Kidney (tissue), 14 donors: ENCODE measurements around the gene ACTL7A. TPM values are rescaled to one million over a fixed set of nuclear protein-coding genes. Genes with fewer than 3 reads are reported as not detected.
"Not testable (repeated sequence)": the region's sequence is repeated elsewhere in the genome, so short reads cannot be mapped to it uniquely, and the experiment has no call there.

Experiments used
- DNase-seq, 5 donors: peaks; one replicate each; pipeline ENCODE4 v3.0.0-alpha.2; 2013 to 2020
- FAIRE-seq: peaks from 2 replicates; lab custom pipeline; 2012; peaks lifted over from hg19 to GRCh38; lab: Jason Lieb, UNC
- H3K27ac ChIP-seq, 2 donors: one replicate each; pipeline ENCODE4 v1.7.0; 2013; ENCODE audit warnings: low read depth in 2 of 2, low read length in 2 of 2, inconsistent platforms in 1 of 2
- H3K27me3 ChIP-seq: one replicate; pipeline ENCODE4 v1.7.1; 2013; ENCODE audit warnings: low read length, inconsistent platforms; ENCODE audit not compliant: control insufficient read depth, insufficient read depth
- H3K36me3 ChIP-seq, 3 donors: one replicate each; pipeline versions ENCODE4 v1.7.0 to v1.7.1; 2013; ENCODE audit warnings: low read length in 3 of 3, control low read depth in 1 of 3, inconsistent platforms in 1 of 3; ENCODE audit not compliant: insufficient read depth in 3 of 3, control insufficient read depth in 2 of 3
- H3K4me1 ChIP-seq, 3 donors: one replicate each; pipeline versions ENCODE4 v1.7.0 to v1.7.1; 2013; ENCODE audit warnings: low read length in 3 of 3, inconsistent platforms in 1 of 3, low read depth in 1 of 3; ENCODE audit not compliant: control insufficient read depth in 2 of 3, insufficient read depth in 2 of 3
- H3K4me3 ChIP-seq, 3 donors: one replicate each; pipeline versions ENCODE4 v1.7.0 to v1.8.1; 2013; ENCODE audit warnings: low read length in 3 of 3, control low read depth in 1 of 3, inconsistent platforms in 1 of 3
- H3K9ac ChIP-seq, 3 donors: one replicate each; pipeline versions ENCODE4 v1.7.0 to v1.7.1; 2013; ENCODE audit warnings: low read length in 3 of 3, control low read depth in 1 of 3, inconsistent platforms in 1 of 3
- H3K9me3 ChIP-seq, 3 donors: one replicate each; pipeline versions ENCODE4 v1.7.0 to v1.7.1; 2013; ENCODE audit warnings: low read length in 3 of 3, control low read depth in 1 of 3, inconsistent platforms in 1 of 3; ENCODE audit not compliant: control insufficient read depth in 2 of 3, insufficient read depth in 1 of 3
- intact Hi-C: fragments of 100-400 bp; cut with DNase I; formaldehyde crosslinking; loops from one replicate; pipeline ENCODE4 v1.11.1; 2022
- polyA plus RNA-seq: library from polyadenylated mRNA; stranded (reverse); fragments of 350-450 nt; fragmentation: Illumina TruSeq; extraction: RNeasy Lipid Tissue Mini Kit (QIAGEN cat#74804); gene quantifications from one replicate; pipeline ENCODE4 v1.2.3, GENCODE V29; 2014; ENCODE audit warnings: low read depth, low replicate concordance; ENCODE audit not compliant: insufficient read depth
- total RNA-seq: library from RNA; stranded (reverse); fragmentation: NEBNext Ultra II Directional; extraction: Animal tissue kit (Norgen Biotek cat#: 25700); gene quantifications from one replicate; pipeline ENCODE4 v1.2.1, GENCODE V29; 2021
- TF ChIP-seq, protein P1 (sequence below): IDR thresholded peaks from 3 replicates; pipeline ENCODE4 v1.5.1; 2012; ENCODE audit warnings: mild to moderate bottlenecking, moderate library complexity, borderline replicate concordance; ENCODE audit not compliant: insufficient read depth; ENCODE audit errors: extremely low read depth
- donor health status: control.
- donor health status: control.
- donor health status: control.
- donor health status: control.
- donor health status: control.
- donor health status: DM: yes; HTN: yes; CAD: no.
- donor health status: Normal renal cell carcinoma (clear cell type).

The ACTL7A gene
- total and polyA plus RNA-seq, 2 donors from 2014 or later = not detected

GRCh38 chr9:108889649-108890067, 27.6 kb downstream of the ACTL7A start:
- TF ChIP-seq, protein P1, sequence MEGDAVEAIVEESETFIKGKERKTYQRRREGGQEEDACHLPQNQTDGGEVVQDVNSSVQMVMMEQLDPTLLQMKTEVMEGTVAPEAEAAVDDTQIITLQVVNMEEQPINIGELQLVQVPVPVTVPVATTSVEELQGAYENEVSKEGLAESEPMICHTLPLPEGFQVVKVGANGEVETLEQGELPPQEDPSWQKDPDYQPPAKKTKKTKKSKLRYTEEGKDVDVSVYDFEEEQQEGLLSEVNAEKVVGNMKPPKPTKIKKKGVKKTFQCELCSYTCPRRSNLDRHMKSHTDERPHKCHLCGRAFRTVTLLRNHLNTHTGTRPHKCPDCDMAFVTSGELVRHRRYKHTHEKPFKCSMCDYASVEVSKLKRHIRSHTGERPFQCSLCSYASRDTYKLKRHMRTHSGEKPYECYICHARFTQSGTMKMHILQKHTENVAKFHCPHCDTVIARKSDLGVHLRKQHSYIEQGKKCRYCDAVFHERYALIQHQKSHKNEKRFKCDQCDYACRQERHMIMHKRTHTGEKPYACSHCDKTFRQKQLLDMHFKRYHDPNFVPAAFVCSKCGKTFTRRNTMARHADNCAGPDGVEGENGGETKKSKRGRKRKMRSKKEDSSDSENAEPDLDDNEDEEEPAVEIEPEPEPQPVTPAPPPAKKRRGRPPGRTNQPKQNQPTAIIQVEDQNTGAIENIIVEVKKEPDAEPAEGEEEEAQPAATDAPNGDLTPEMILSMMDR = no peak
- no peak for FAIRE-seq
- intact Hi-C loops = no loop called here
- H3K27me3 ChIP-seq = no peaks in the 10 kb centered on the region
- H3K4me3 ChIP-seq = no peak overlapping the region
- no peak overlapping the region for H3K27ac ChIP-seq
- H3K9ac ChIP-seq = no peak overlapping the region
- peaks cover 0 to 55% (median 19%) of the 10 kb centered on the region in 3 donors for H3K36me3 ChIP-seq
- H3K4me1 ChIP-seq = no peaks in the 10 kb centered on the region
- DNase-seq = peak in 1 of 5 donors; percentile 22
- no peaks in the 10 kb centered on the region for H3K9me3 ChIP-seq

- no peak overlapping the region for H3K4me3 ChIP-seq
- TF ChIP-seq, protein P1 = no peak
- DNase-seq (no peak), FAIRE-seq (no peak)
- no peaks in the 10 kb centered on the region for H3K4me1 ChIP-seq
- intact Hi-C loops = no loop called here
- no peaks in the 10 kb centered on the region for H3K27me3 ChIP-seq
- H3K27ac ChIP-seq = no peak overlapping the region
- H3K9ac ChIP-seq = no peak overlapping the region
- H3K9me3 ChIP-seq = no peaks in the 10 kb centered on the region
- peaks cover 6 to 70% (median 30%) of the 10 kb centered on the region in 3 donors for H3K36me3 ChIP-seq
These were observed 32.3 kb downstream of the ACTL7A start for GRCh38 chr9:108894225-108894997.

GRCh38 chr9:108897324-108898096, 35.4 kb downstream of the ACTL7A start:
- no peak for FAIRE-seq
- TF ChIP-seq, protein P1 = no peak
- Histone ChIP-seq H3K27me3 (no peaks in the 10 kb centered on the region), H3K36me3 (peaks cover 6 to 68% (median 30%) of the 10 kb centered on the region in 3 donors), H3K9me3 (no peaks in the 10 kb centered on the region), H3K9ac (no peak overlapping the region), H3K4me3 (no peak overlapping the region), H3K27ac (no peak overlapping the region), H3K4me1 (no peaks in the 10 kb centered on the region)
- intact Hi-C loops = no loop called here
- no peak for DNase-seq

GRCh38 chr9:108899023-108899695, 37.1 kb downstream of the ACTL7A start:
- H3K9ac ChIP-seq, FAIRE-seq, H3K27me3 ChIP-seq, DNase-seq, H3K4me1 ChIP-seq, intact Hi-C loops, H3K9me3 ChIP-seq, H3K4me3 ChIP-seq, H3K27ac ChIP-seq: not testable (repeated sequence)
- peaks cover 6 to 57% (median 36%) of the 10 kb centered on the region in 3 donors for H3K36me3 ChIP-seq
